IPS-15b (cell line): ENCODE measurements around the gene SLC7A6OS.
"Not testable (repeated sequence)": the region's sequence is repeated elsewhere in the genome, so short reads cannot be mapped to it uniquely, and the experiment has no call there.

ENCODE experiments used
- H3K27me3 ChIP-seq: one replicate; pipeline ENCODE4 v1.6.1; 2013; ENCODE audit warnings: low read length; ENCODE audit not compliant: control insufficient read depth, insufficient read depth
- H3K36me3 ChIP-seq: one replicate; pipeline ENCODE4 v1.6.1; 2013; ENCODE audit warnings: low read length; ENCODE audit not compliant: control insufficient read depth, insufficient read depth
- H3K4me1 ChIP-seq: one replicate; pipeline ENCODE4 v1.6.1; 2013; ENCODE audit warnings: mild to moderate bottlenecking, low read length; ENCODE audit not compliant: control insufficient read depth, insufficient read depth
- H3K4me3 ChIP-seq: one replicate; pipeline ENCODE4 v1.5.1; 2013; ENCODE audit warnings: low read depth, low read length
- H3K9ac ChIP-seq: one replicate; pipeline ENCODE4 v1.6.1; 2013; ENCODE audit warnings: low read depth, mild to moderate bottlenecking, low read length
- H3K9me3 ChIP-seq: one replicate; pipeline ENCODE4 v1.6.1; 2013; ENCODE audit warnings: mild to moderate bottlenecking, low read length; ENCODE audit not compliant: control insufficient read depth, insufficient read depth

SLC7A6OS gene

GRCh38 chr16:68291227-68291626 lies 19.5 kb downstream of the SLC7A6OS start:
- Histone ChIP-seq H3K4me3 (no peak overlapping the region), H3K36me3 (peaks cover 36% of the 10 kb centered on the region), H3K4me1 (no peaks in the 10 kb centered on the region), H3K27me3 (no peaks in the 10 kb centered on the region), H3K9ac (no peak overlapping the region), H3K9me3 (no peaks in the 10 kb centered on the region)

DNA sequence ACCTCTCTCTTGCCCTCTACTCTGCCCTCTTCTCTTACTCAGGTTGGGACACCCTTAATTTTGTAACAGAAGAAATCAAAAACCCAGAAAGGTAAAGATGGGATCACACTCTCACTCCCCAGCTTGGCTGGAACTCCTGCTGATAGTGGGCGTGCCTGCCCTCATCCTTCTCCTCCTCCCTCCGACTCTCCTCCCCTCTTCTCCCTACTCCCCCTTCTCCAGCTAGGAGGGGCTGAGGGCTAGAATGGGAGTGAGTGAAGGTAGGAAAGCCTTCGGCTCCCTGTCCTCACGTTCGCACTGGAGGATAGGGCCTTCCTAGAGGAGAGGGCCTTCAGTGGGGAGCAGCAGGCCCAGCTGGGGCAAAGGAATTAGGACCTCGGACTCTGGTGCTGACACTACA lies 20.3 kb downstream of the SLC7A6OS start:
- Histone ChIP-seq H3K4me1 (no peaks in the 10 kb centered on the region), H3K9ac (no peak overlapping the region), H3K36me3 (peaks cover 34% of the 10 kb centered on the region), H3K27me3 (no peaks in the 10 kb centered on the region), H3K9me3 (no peaks in the 10 kb centered on the region), H3K4me3 (no peak overlapping the region)

GRCh38 chr16:68289621-68290329 lies 21.0 kb downstream of the SLC7A6OS start:
- H3K4me3 ChIP-seq = no peak overlapping the region
- H3K4me1 ChIP-seq = no peaks in the 10 kb centered on the region
- H3K27me3 ChIP-seq = no peaks in the 10 kb centered on the region
- H3K9me3 ChIP-seq = no peaks in the 10 kb centered on the region
- no peak overlapping the region for H3K9ac ChIP-seq
- peaks cover 34% of the 10 kb centered on the region for H3K36me3 ChIP-seq

DNA sequence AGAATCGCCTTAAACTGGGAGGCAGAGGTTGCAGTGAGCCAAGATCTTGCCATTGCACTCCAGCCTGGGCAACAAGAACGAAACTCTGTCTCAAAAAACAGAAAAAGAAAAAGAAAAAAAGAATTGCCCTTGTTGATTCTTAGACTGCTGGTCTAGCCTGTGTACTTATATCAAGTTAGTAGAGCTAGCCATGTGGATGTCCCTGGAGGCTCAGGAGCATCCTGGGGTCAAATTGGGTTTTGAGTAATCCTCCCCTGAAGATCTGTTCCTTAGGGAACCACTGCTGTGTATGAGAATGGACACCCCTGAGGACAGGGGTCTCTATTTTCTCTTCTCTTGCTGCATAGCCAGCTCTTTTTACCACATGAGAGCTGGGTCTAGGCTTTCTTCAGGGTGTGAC lies 21.5 kb downstream of the SLC7A6OS start:
- no peak overlapping the region for H3K9ac ChIP-seq
- H3K4me1 ChIP-seq = no peaks in the 10 kb centered on the region
- H3K27me3 ChIP-seq = no peaks in the 10 kb centered on the region
- H3K36me3 ChIP-seq = peaks cover 34% of the 10 kb centered on the region
- H3K4me3 ChIP-seq = no peak overlapping the region
- H3K9me3 ChIP-seq = no peaks in the 10 kb centered on the region

GRCh38 chr16:68288796-68289195 lies 21.9 kb downstream of the SLC7A6OS start:
- not testable (repeated sequence) for H3K9ac ChIP-seq, H3K4me1 ChIP-seq, H3K4me3 ChIP-seq, H3K27me3 ChIP-seq, H3K9me3 ChIP-seq
- peaks cover 34% of the 10 kb centered on the region for H3K36me3 ChIP-seq

GRCh38 chr16:68288252-68288650 lies 22.5 kb downstream of the SLC7A6OS start:
- no peaks in the 10 kb centered on the region for H3K4me1 ChIP-seq
- no peaks in the 10 kb centered on the region for H3K9me3 ChIP-seq
- H3K36me3 ChIP-seq = peaks cover 30% of the 10 kb centered on the region
- no peaks in the 10 kb centered on the region for H3K27me3 ChIP-seq
- no peak overlapping the region for H3K9ac ChIP-seq
- H3K4me3 ChIP-seq = no peak overlapping the region

- Histone ChIP-seq H3K36me3 (peaks cover 33% of the 10 kb centered on the region), H3K4me3 (no peak overlapping the region), H3K9me3 (no peaks in the 10 kb centered on the region), H3K27me3 (no peaks in the 10 kb centered on the region), H3K9ac (no peak overlapping the region), H3K4me1 (no peaks in the 10 kb centered on the region)
Observed at GRCh38 chr16:68287276-68288251, 23.2 kb downstream of the SLC7A6OS start.

DNA sequence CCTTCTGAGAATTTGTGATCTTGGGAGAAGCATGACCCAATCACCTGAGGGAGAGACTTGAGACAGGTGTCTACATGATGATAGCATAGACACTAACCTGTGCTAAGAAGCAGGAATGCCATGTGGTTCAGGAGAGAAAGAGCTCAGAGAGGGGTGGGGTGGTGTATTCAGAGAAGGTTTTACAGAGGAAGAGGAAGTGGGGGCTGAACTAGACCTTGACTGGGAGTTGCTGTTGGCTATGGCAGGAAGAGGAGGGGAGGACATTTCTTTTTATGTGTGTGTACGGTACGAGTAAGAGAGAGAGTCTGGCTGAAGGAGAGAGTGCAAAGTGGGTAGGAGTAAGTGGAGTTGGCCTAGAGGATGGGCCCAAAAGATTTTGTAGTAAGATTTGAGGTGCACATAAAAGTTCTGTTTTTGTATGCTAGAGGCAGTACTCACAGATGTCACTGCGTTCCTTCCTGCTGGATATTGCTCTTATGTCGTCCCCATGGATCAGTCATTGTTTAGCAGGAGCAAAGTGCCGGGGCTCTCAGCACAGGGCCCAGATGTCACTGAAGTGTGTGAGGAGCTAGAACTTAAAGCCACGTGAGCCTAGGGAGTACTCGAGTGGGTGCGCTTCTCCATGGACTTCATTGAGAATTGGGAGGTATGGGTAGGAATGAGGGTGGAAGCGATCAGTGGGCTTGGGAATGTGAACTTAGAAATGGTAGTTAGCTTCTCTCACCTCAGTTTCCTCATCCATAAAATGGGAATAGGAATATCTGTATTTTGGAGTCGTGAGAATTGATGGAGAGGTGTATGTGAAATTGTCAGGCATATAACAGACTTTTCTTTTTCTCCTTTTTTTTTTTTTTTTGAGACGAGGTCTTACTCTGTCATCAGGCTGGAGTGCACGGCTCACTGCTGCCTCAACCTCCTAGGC lies 24.3 kb downstream of the SLC7A6OS start:
- H3K36me3 ChIP-seq = peaks cover 33% of the 10 kb centered on the region
- H3K4me3 ChIP-seq = no peak overlapping the region
- no peaks in the 10 kb centered on the region for H3K27me3 ChIP-seq
- no peaks in the 10 kb centered on the region for H3K9me3 ChIP-seq
- H3K4me1 ChIP-seq = no peaks in the 10 kb centered on the region
- no peak overlapping the region for H3K9ac ChIP-seq

- Histone ChIP-seq H3K9me3 (no peaks in the 10 kb centered on the region), H3K4me3 (no peak overlapping the region), H3K27me3 (no peaks in the 10 kb centered on the region), H3K36me3 (peaks cover 25% of the 10 kb centered on the region), H3K4me1 (no peaks in the 10 kb centered on the region), H3K9ac (no peak overlapping the region)
Observed at GRCh38 chr16:68285683-68286082, 25.1 kb downstream of the SLC7A6OS start.

GRCh38 chr16:68284847-68285246 lies 25.9 kb downstream of the SLC7A6OS start:
- no peak overlapping the region for H3K9ac ChIP-seq
- peaks cover 23% of the 10 kb centered on the region for H3K36me3 ChIP-seq
- H3K4me3 ChIP-seq = no peak overlapping the region
- no peaks in the 10 kb centered on the region for H3K4me1 ChIP-seq
- no peaks in the 10 kb centered on the region for H3K27me3 ChIP-seq
- H3K9me3 ChIP-seq = no peaks in the 10 kb centered on the region

DNA sequence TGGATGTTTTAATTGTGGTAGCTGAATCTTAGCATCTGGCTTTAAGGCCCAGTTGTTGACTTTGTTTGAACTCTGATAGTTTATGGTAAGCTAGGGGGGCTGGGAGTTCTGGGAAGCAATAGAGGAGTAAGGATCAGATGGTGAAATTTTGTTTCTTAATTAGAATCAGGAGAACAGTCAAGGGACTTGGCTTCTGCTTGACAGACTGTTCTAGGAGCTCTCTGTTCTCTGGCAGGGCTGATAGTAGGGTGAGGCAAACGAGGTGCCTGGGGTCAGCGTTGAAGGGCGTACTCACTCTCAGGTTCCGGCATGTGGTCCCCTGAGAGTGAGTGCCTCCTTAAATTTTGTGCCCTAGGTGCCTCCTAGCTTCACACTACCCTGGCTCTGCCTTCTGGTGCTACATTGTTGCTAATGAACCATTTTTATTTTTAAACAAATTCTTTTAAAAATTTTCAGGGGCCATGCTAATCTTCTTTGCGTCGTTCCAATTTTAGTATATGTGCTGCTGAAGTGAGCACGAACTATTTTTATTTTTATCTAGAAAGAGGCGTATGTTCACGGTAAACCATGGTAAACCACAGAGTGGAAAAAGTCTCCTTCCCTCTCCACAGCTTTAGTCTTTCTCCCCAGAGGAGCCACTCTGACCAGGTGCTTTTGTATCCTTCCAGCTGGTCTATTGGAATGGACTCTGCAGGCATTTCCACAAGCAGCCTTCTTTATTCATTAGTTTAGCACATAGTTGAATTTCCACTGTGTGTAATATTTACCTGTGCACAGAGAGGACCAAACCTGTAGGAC lies 26.7 kb downstream of the SLC7A6OS start:
- Histone ChIP-seq H3K36me3 (peaks cover 20% of the 10 kb centered on the region), H3K9ac (no peak overlapping the region), H3K4me1 (no peaks in the 10 kb centered on the region), H3K27me3 (no peaks in the 10 kb centered on the region), H3K4me3 (no peak overlapping the region), H3K9me3 (no peaks in the 10 kb centered on the region)
